ENCODE measurements around the gene NR3C2.

NR3C2 gene

DNA sequence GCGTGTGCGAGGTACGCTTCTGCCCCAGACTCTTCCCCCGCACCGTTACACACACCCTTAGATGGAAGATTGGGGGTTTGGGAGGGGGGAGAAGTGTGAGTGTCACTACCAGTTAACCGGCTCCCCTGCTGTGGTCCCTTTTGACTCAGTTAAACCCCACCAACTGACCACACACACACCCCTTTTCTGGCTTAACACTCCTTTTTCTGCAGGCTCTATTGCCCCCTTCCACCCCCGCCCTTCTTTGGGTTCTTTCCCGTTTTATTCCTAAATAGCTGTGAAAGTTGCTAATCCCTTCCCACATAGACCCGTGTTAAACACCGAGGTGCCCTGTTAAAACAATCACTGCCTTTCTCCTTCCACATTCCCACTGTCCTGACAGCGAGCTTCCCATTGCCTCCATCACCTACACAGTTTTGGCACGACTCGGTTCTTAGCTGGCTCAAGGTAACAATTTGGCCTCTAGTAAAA is 3.7 kb upstream of the NR3C2 start:
- Histone ChIP-seq H3K27me3 (ENCODE audit: insufficient read depth, low read length, poor library complexity) (peaks cover 13% of the 10 kb centered on the region), H3K9ac (ENCODE audit: low read depth, low read length) (no peak overlapping the region), H3K36me3 (ENCODE audit: insufficient read depth, low read length) (no peaks in the 10 kb centered on the region), H3K9me3 (ENCODE audit: insufficient read depth, low read length, severe bottlenecking) (no peaks in the 10 kb centered on the region), H3K79me2 (ENCODE audit: insufficient read depth, low read length) (no peaks in the 10 kb centered on the region), H3K4me1 (ENCODE audit: insufficient read depth, low read length) (peaks cover 19% of the 10 kb centered on the region), H3K27ac (ENCODE audit: low read length) (no peak overlapping the region), H4K20me1 (ENCODE audit: insufficient read depth, low read length) (no peaks in the 10 kb centered on the region), H3K4me3 (ENCODE audit: low read depth in 1 of 2, low read length in 2 of 2) (no peak overlapping the region), H2AFZ (ENCODE audit: low read depth, low read length) (no peak overlapping the region), H3K4me2 (ENCODE audit: insufficient read depth, low read length) (no peak overlapping the region)
- TF ChIP-seq, protein P1, sequence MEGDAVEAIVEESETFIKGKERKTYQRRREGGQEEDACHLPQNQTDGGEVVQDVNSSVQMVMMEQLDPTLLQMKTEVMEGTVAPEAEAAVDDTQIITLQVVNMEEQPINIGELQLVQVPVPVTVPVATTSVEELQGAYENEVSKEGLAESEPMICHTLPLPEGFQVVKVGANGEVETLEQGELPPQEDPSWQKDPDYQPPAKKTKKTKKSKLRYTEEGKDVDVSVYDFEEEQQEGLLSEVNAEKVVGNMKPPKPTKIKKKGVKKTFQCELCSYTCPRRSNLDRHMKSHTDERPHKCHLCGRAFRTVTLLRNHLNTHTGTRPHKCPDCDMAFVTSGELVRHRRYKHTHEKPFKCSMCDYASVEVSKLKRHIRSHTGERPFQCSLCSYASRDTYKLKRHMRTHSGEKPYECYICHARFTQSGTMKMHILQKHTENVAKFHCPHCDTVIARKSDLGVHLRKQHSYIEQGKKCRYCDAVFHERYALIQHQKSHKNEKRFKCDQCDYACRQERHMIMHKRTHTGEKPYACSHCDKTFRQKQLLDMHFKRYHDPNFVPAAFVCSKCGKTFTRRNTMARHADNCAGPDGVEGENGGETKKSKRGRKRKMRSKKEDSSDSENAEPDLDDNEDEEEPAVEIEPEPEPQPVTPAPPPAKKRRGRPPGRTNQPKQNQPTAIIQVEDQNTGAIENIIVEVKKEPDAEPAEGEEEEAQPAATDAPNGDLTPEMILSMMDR (IDR thresholded peaks at IDR 0.05; ENCODE audit: borderline replicate concordance, extremely low read depth, low read length, poor library complexity, severe bottlenecking), result no peak
- TF ChIP-seq EZH2 (IDR thresholded peaks at IDR 0.05; ENCODE audit: borderline replicate concordance, low read depth, low read length, severe bottlenecking), result no peak
- DNase-seq (no peak), ATAC-seq (ENCODE audit: insufficient read depth, low read depth) (no peak)

DNA sequence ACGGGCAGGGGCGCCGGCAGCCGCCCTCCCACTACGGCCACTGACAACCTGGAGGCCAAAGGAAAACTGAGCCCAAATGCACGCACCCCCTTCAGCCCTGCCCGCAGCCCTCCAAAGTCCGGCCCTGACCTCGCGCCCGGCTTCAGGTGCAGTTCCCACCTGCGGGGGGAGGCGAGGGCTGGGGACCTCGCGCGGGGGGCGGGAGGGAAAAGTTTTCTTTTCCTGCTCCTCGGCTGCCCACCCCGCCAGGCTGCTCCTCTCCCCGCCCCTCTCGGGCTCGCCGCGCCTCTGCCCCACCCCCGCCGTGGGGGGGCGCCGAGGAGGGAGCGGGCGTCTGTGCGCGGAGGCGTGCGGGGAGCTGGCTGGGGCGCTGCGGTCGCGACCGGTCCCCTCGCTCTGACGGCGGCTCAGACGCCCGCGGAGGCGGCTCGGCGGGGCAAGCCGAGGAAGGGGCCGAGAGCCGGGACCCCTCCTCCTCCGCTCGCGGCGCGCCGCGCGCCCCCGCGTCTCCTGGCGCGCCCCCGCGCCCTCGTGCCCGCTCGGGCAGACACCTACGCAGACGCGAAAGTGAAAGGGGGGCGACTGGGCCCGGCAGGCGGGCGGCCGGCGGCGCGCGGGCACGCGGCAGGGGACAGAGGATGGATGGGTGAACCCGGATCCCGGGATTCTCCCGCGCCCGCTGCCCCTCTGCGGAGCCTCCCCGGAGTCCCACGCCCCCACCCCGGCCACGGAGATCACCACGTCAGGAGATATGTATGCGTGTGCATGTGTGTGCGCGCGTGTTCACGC is 3.1 kb upstream of the NR3C2 start:
- no peak for TF ChIP-seq EZH2 (IDR thresholded peaks at IDR 0.05; ENCODE audit: borderline replicate concordance, low read depth, low read length, severe bottlenecking)
- TF ChIP-seq, protein P1 (IDR thresholded peaks at IDR 0.05; ENCODE audit: borderline replicate concordance, extremely low read depth, low read length, poor library complexity, severe bottlenecking), result no peak
- H3K27ac ChIP-seq (ENCODE audit: low read length), result no peak overlapping the region
- no peaks in the 10 kb centered on the region for H3K79me2 ChIP-seq (ENCODE audit: insufficient read depth, low read length)
- H4K20me1 ChIP-seq (ENCODE audit: insufficient read depth, low read length), result no peaks in the 10 kb centered on the region
- no peak overlapping the region for H2AFZ ChIP-seq (ENCODE audit: low read depth, low read length)
- no peak overlapping the region for H3K9ac ChIP-seq (ENCODE audit: low read depth, low read length)
- H3K4me3 ChIP-seq (ENCODE audit: low read depth in 1 of 2, low read length in 2 of 2), result no peak overlapping the region
- no peak overlapping the region for H3K4me2 ChIP-seq (ENCODE audit: insufficient read depth, low read length)
- peaks cover 19% of the 10 kb centered on the region for H3K4me1 ChIP-seq (ENCODE audit: insufficient read depth, low read length)
- H3K36me3 ChIP-seq (ENCODE audit: insufficient read depth, low read length), result no peaks in the 10 kb centered on the region
- DNase-seq (no peak), ATAC-seq (ENCODE audit: insufficient read depth, low read depth) (no peak)
- peaks cover 16% of the 10 kb centered on the region for H3K27me3 ChIP-seq (ENCODE audit: insufficient read depth, low read length, poor library complexity)
- no peaks in the 10 kb centered on the region for H3K9me3 ChIP-seq (ENCODE audit: insufficient read depth, low read length, severe bottlenecking)

GRCh38 chr4:148444296-148445070 is 2.3 kb upstream of the NR3C2 start:
- ATAC-seq (ENCODE audit: insufficient read depth, low read depth), result no peak
- TF ChIP-seq, protein P1 (IDR thresholded peaks at IDR 0.05; ENCODE audit: borderline replicate concordance, extremely low read depth, low read length, poor library complexity, severe bottlenecking), result no peak
- no peak for TF ChIP-seq EZH2 (IDR thresholded peaks at IDR 0.05; ENCODE audit: borderline replicate concordance, low read depth, low read length, severe bottlenecking)
- Histone ChIP-seq H2AFZ (ENCODE audit: low read depth, low read length) (no peak overlapping the region), H3K9ac (ENCODE audit: low read depth, low read length) (no peak overlapping the region), H3K4me3 (ENCODE audit: low read depth in 1 of 2, low read length in 2 of 2) (no peak overlapping the region), H3K9me3 (ENCODE audit: insufficient read depth, low read length, severe bottlenecking) (no peaks in the 10 kb centered on the region), H3K79me2 (ENCODE audit: insufficient read depth, low read length) (no peaks in the 10 kb centered on the region), H3K27ac (ENCODE audit: low read length) (no peak overlapping the region), H3K4me1 (ENCODE audit: insufficient read depth, low read length) (peaks cover 19% of the 10 kb centered on the region), H4K20me1 (ENCODE audit: insufficient read depth, low read length) (no peaks in the 10 kb centered on the region), H3K27me3 (ENCODE audit: insufficient read depth, low read length, poor library complexity) (peaks cover 18% of the 10 kb centered on the region), H3K4me2 (ENCODE audit: insufficient read depth, low read length) (no peak overlapping the region), H3K36me3 (ENCODE audit: insufficient read depth, low read length) (no peaks in the 10 kb centered on the region)
- no peak for DNase-seq
